Kidney (tissue), 14 donors: ENCODE measurements around the gene NXPH1. TPM values are rescaled to one million over a fixed set of nuclear protein-coding genes. Genes with fewer than 3 reads are reported as not detected.

Source experiments
- DNase-seq, 5 donors: peaks; one replicate each; pipeline ENCODE4 v3.0.0-alpha.2; 2013 to 2020
- FAIRE-seq: peaks from 2 replicates; lab custom pipeline; 2012; peaks lifted over from hg19 to GRCh38; lab: Jason Lieb, UNC
- H3K27ac ChIP-seq, 2 donors: one replicate each; pipeline ENCODE4 v1.7.0; 2013; ENCODE audit warnings: low read depth in 2 of 2, low read length in 2 of 2, inconsistent platforms in 1 of 2
- H3K27me3 ChIP-seq: one replicate; pipeline ENCODE4 v1.7.1; 2013; ENCODE audit warnings: low read length, inconsistent platforms; ENCODE audit not compliant: control insufficient read depth, insufficient read depth
- H3K36me3 ChIP-seq, 3 donors: one replicate each; pipeline versions ENCODE4 v1.7.0 to v1.7.1; 2013; ENCODE audit warnings: low read length in 3 of 3, control low read depth in 1 of 3, inconsistent platforms in 1 of 3; ENCODE audit not compliant: insufficient read depth in 3 of 3, control insufficient read depth in 2 of 3
- H3K4me1 ChIP-seq, 3 donors: one replicate each; pipeline versions ENCODE4 v1.7.0 to v1.7.1; 2013; ENCODE audit warnings: low read length in 3 of 3, inconsistent platforms in 1 of 3, low read depth in 1 of 3; ENCODE audit not compliant: control insufficient read depth in 2 of 3, insufficient read depth in 2 of 3
- H3K4me3 ChIP-seq, 3 donors: one replicate each; pipeline versions ENCODE4 v1.7.0 to v1.8.1; 2013; ENCODE audit warnings: low read length in 3 of 3, control low read depth in 1 of 3, inconsistent platforms in 1 of 3
- H3K9ac ChIP-seq, 3 donors: one replicate each; pipeline versions ENCODE4 v1.7.0 to v1.7.1; 2013; ENCODE audit warnings: low read length in 3 of 3, control low read depth in 1 of 3, inconsistent platforms in 1 of 3
- H3K9me3 ChIP-seq, 3 donors: one replicate each; pipeline versions ENCODE4 v1.7.0 to v1.7.1; 2013; ENCODE audit warnings: low read length in 3 of 3, control low read depth in 1 of 3, inconsistent platforms in 1 of 3; ENCODE audit not compliant: control insufficient read depth in 2 of 3, insufficient read depth in 1 of 3
- CTCF ChIP-seq: IDR thresholded peaks from 3 replicates; pipeline ENCODE4 v1.5.1; 2012; ENCODE audit warnings: mild to moderate bottlenecking, moderate library complexity, borderline replicate concordance; ENCODE audit not compliant: insufficient read depth; ENCODE audit errors: extremely low read depth
- intact Hi-C: fragments of 100-400 bp; cut with DNase I; formaldehyde crosslinking; loops from one replicate; pipeline ENCODE4 v1.11.1; 2022
- polyA plus RNA-seq: library from polyadenylated mRNA; stranded (reverse); fragments of 350-450 nt; fragmentation: Illumina TruSeq; extraction: RNeasy Lipid Tissue Mini Kit (QIAGEN cat#74804); gene quantifications from one replicate; pipeline ENCODE4 v1.2.3, GENCODE V29; 2014; ENCODE audit warnings: low read depth, low replicate concordance; ENCODE audit not compliant: insufficient read depth
- total RNA-seq: library from RNA; stranded (reverse); fragmentation: NEBNext Ultra II Directional; extraction: Animal tissue kit (Norgen Biotek cat#: 25700); gene quantifications from one replicate; pipeline ENCODE4 v1.2.1, GENCODE V29; 2021
- donor health status: control.
- donor health status: control.
- donor health status: control.
- donor health status: control.
- donor health status: control.
- donor health status: DM: yes; HTN: yes; CAD: no.
- donor health status: Normal renal cell carcinoma (clear cell type).

NXPH1 gene
- total and polyA plus RNA-seq, 2 donors from 2014 or later = not detected

GRCh38 chr7:8435095-8435494, 1.7 kb downstream of the NXPH1 start:
- peak in 1 of 5 donors; percentile 29 for DNase-seq
- TF ChIP-seq CTCF = no peak
- Histone ChIP-seq H3K36me3 (no peaks in the 10 kb centered on the region), H3K9me3 (no peaks in the 10 kb centered on the region), H3K4me3 (no peak overlapping the region), H3K27ac (no peak overlapping the region), H3K9ac (no peak overlapping the region), H3K4me1 (peaks cover 0 to 6% (median 0%) of the 10 kb centered on the region in 3 donors), H3K27me3 (peaks cover 62% of the 10 kb centered on the region)
- FAIRE-seq = no peak
- intact Hi-C loops = no loop called here

GRCh38 chr7:8435590-8436545, 2.5 kb downstream of the NXPH1 start:
- Histone ChIP-seq H3K9ac (no peak overlapping the region), H3K4me3 (no peak overlapping the region), H3K9me3 (no peaks in the 10 kb centered on the region), H3K4me1 (peaks cover 0 to 6% (median 0%) of the 10 kb centered on the region in 3 donors), H3K27me3 (peaks cover 69% of the 10 kb centered on the region), H3K36me3 (no peaks in the 10 kb centered on the region), H3K27ac (no peak overlapping the region)
- DNase-seq (no peak), FAIRE-seq (no peak)
- TF ChIP-seq CTCF = no peak
- intact Hi-C loops = no loop called here

GRCh38 chr7:8436965-8437364, 3.6 kb downstream of the NXPH1 start:
- peak in 4 of 5 donors; percentile 56 to 65 (median 58) for DNase-seq
- H3K36me3 ChIP-seq = no peaks in the 10 kb centered on the region
- FAIRE-seq = no peak
- intact Hi-C loops = no loop called here
- peaks cover 0 to 6% (median 0%) of the 10 kb centered on the region in 3 donors for H3K4me1 ChIP-seq
- H3K27ac ChIP-seq = no peak overlapping the region
- no peak overlapping the region for H3K4me3 ChIP-seq
- TF ChIP-seq CTCF = peak; percentile 56
- no peaks in the 10 kb centered on the region for H3K9me3 ChIP-seq
- peaks cover 68% of the 10 kb centered on the region for H3K27me3 ChIP-seq
- H3K9ac ChIP-seq = no peak overlapping the region
